ENCODE measurements around the gene EPC1. TPM values are rescaled to one million over a fixed set of nuclear protein-coding genes. Genes with fewer than 3 reads are reported as not detected.

Gene EPC1
- total and polyA plus RNA-seq, 2 of the 8 experiments (the other 6 are each of a cell fraction or from before 2014, with no cell fraction given) = 23.7 to 42.3 TPM

GRCh38 chr10:32328499-32328898 is 18.5 kb downstream of the EPC1 start:
- H2BK15ac ChIP-seq (ENCODE audit: low read length) = no peak overlapping the region
- H2BK20ac ChIP-seq (ENCODE audit: low read length) = no peak overlapping the region
- no peaks in the 10 kb centered on the region for H3K36me3 ChIP-seq (ENCODE audit: control insufficient read depth in 2 of 4, insufficient read depth in 4 of 4, low read length in 3 of 4)
- H4K5ac ChIP-seq (ENCODE audit: insufficient read length, low read depth, low read length) = no peak overlapping the region
- H3K56ac ChIP-seq (replicated peaks; ENCODE audit: insufficient read length, low read depth, low read length) = no peak overlapping the region
- H3K14ac ChIP-seq (ENCODE audit: insufficient read length) = no peak overlapping the region
- H3K9ac ChIP-seq (replicated peaks in 1 of 4; ENCODE audit: extremely low read depth in 1 of 4, low read depth in 3 of 4, low read length in 3 of 4) = no peak overlapping the region
- no peak overlapping the region for H3K18ac ChIP-seq (ENCODE audit: extremely low read depth, low read length)
- no peak overlapping the region for H2AK5ac ChIP-seq (ENCODE audit: low read depth, low read length)
- H3K27ac ChIP-seq (ENCODE audit: low read depth, low read length) = no peak overlapping the region
- H3K9me3 ChIP-seq (ENCODE audit: insufficient read depth in 2 of 2, low read depth in 1 of 2, low read length in 1 of 2) = no peaks in the 10 kb centered on the region
- H2BK120ac ChIP-seq (replicated peaks; ENCODE audit: low read depth, low read length) = no peak overlapping the region
- peaks cover 0 to 22% (median 12%) of the 10 kb centered on the region in 4 experiments; a peak in 6 of 7 replicates for H3K4me1 ChIP-seq (replicated peaks in 1 of 4; ENCODE audit: control insufficient read depth in 3 of 4, insufficient read depth in 4 of 4, low read length in 3 of 4)
- H3K27me3 ChIP-seq (replicated peaks in 1 of 4; ENCODE audit: control insufficient read depth in 3 of 4, extremely low read depth in 1 of 4, insufficient read depth in 3 of 4, low read length in 3 of 4) = no peaks in the 10 kb centered on the region
- H4K8ac ChIP-seq (ENCODE audit: extremely low read depth, insufficient read depth, low read length) = no peak overlapping the region
- no peak overlapping the region for H2AFZ ChIP-seq (ENCODE audit: low read length)
- no peak overlapping the region for H3K4ac ChIP-seq (replicated peaks; ENCODE audit: insufficient read length, low read depth, low read length)
- no peak overlapping the region for H2BK12ac ChIP-seq (ENCODE audit: low read depth, low read length)
- 65% methylated on average over 3 of the region's 3 CpGs; no CpG with 5 or more reads in 1 of the 2 experiments for WGBS, 2 experiments (ENCODE audit: extremely low coverage in 1 of 2, insufficient coverage in 1 of 2, insufficient read length in 1 of 2, insufficient replicate concordance in 2 of 2, low coverage in 1 of 2, low lambda C conversion rate in 2 of 2, missing lambda C conversion rate in 1 of 2)
- H3K23me2 ChIP-seq (ENCODE audit: low read depth, low read length) = no peaks in the 10 kb centered on the region
- no peak overlapping the region for H3K4me2 ChIP-seq (ENCODE audit: insufficient read depth in 1 of 2, low read depth in 2 of 2, low read length in 2 of 2)
- no peak overlapping the region for H3K23ac ChIP-seq (ENCODE audit: insufficient read length)
- peaks cover 17 to 21% of the 10 kb centered on the region in 2 experiments for H4K20me1 ChIP-seq (replicated peaks in 1 of 2; ENCODE audit: control insufficient read depth in 1 of 2, insufficient read depth in 2 of 2, low read length in 2 of 2)
- H3K4me3 ChIP-seq (ENCODE audit: extremely low read depth in 1 of 4, insufficient read depth in 2 of 4, low read depth in 3 of 4, low read length in 4 of 4) = no peak overlapping the region
- H3K79me1 ChIP-seq (ENCODE audit: low read depth, low read length) = peaks cover 6% of the 10 kb centered on the region
- DNase-seq (ENCODE audit: low read depth in 1 of 2, low spot score in 2 of 2) = no peak
- no peak overlapping the region for H4K91ac ChIP-seq (replicated peaks; ENCODE audit: insufficient read length, low read length)
- ChIA-PET POLR2A (ENCODE audit: partially characterized antibody) (interaction anchor here (1.3 to 2.4 kb wide), 4 partner anchors 9 to 19 kb away, joined by 3 to 9 read pairs (median 6); no protein-coding TSS in a partner anchor), CTCF (ENCODE audit: partially characterized antibody) (interaction anchor here (1.0 to 2.7 kb wide), 2 partner anchors 10 to 39 kb away, joined by 3 to 6 read pairs; no protein-coding TSS in a partner anchor)
- FAIRE-seq = no peak
- no peak overlapping the region for H2BK5ac ChIP-seq (ENCODE audit: low read depth, low read length)
- H3K79me2 ChIP-seq (ENCODE audit: control insufficient read depth in 1 of 2, insufficient read depth in 2 of 2, low read length in 2 of 2) = peaks cover 6 to 100% of the 10 kb centered on the region in 2 experiments

Data from H1 (cell line).